Stomach smooth muscle (tissue), 2 donors: Measurements from ENCODE around the gene DGLUCY.
"Not testable (repeated sequence)": the region's sequence is repeated elsewhere in the genome, so short reads cannot be mapped to it uniquely, and the experiment has no call there.

Source experiments
- H3K27ac ChIP-seq: one replicate; pipeline ENCODE4 v1.7.0; 2013; ENCODE audit warnings: mild to moderate bottlenecking, low read length, inconsistent platforms
- H3K27me3 ChIP-seq, 2 donors: one replicate each; pipeline ENCODE4 v1.7.0; 2013; ENCODE audit warnings: low read length in 2 of 2; ENCODE audit not compliant: insufficient read depth in 2 of 2, control insufficient read depth in 1 of 2
- H3K36me3 ChIP-seq, 2 donors: one replicate each; pipeline ENCODE4 v1.7.0; 2013; ENCODE audit warnings: low read length in 2 of 2; ENCODE audit not compliant: control insufficient read depth in 2 of 2, insufficient read depth in 2 of 2
- H3K4me1 ChIP-seq: one replicate; pipeline ENCODE4 v1.7.0; 2013; ENCODE audit warnings: low read length; ENCODE audit not compliant: control insufficient read depth, insufficient read depth
- H3K4me3 ChIP-seq, 2 donors: one replicate each; pipeline ENCODE4 v1.7.0; 2013; ENCODE audit warnings: low read length in 2 of 2
- H3K9ac ChIP-seq, 2 donors: one replicate each; pipeline ENCODE4 v1.7.0; 2013; ENCODE audit warnings: low read length in 2 of 2, mild to moderate bottlenecking in 1 of 2
- H3K9me3 ChIP-seq, 2 donors: one replicate each; pipeline ENCODE4 v1.7.0; 2013; ENCODE audit warnings: low read length in 2 of 2; ENCODE audit not compliant: control insufficient read depth in 2 of 2
- donor health status: healthy.
- donor health status: Pancreatic carcinoma.

Gene DGLUCY

GRCh38 chr14:91184559-91184958 lies 70.7 kb downstream of the DGLUCY start:
- H3K4me1 ChIP-seq, result no peaks in the 10 kb centered on the region
- no peak overlapping the region for H3K27ac ChIP-seq
- H3K9me3 ChIP-seq, result no peaks in the 10 kb centered on the region
- no peak overlapping the region for H3K9ac ChIP-seq
- H3K4me3 ChIP-seq, result no peak overlapping the region
- no peaks in the 10 kb centered on the region for H3K27me3 ChIP-seq
- H3K36me3 ChIP-seq, result peaks cover 43 to 58% of the 10 kb centered on the region in 2 donors

- H3K27ac ChIP-seq, result no peak overlapping the region
- H3K9ac ChIP-seq, result no peak overlapping the region
- no peak overlapping the region for H3K4me3 ChIP-seq
- H3K4me1 ChIP-seq, result no peaks in the 10 kb centered on the region
- H3K27me3 ChIP-seq, result no peaks in the 10 kb centered on the region
- peaks cover 51 to 62% of the 10 kb centered on the region in 2 donors for H3K36me3 ChIP-seq
- H3K9me3 ChIP-seq, result no peaks in the 10 kb centered on the region
Observed at GRCh38 chr14:91185721-91186120, 71.8 kb downstream of the DGLUCY start.

- no peaks in the 10 kb centered on the region for H3K9me3 ChIP-seq
- H3K4me1 ChIP-seq, result no peaks in the 10 kb centered on the region
- H3K9ac ChIP-seq, result no peak overlapping the region
- H3K4me3 ChIP-seq, result no peak overlapping the region
- peaks cover 53 to 60% of the 10 kb centered on the region in 2 donors for H3K36me3 ChIP-seq
- H3K27me3 ChIP-seq, result no peaks in the 10 kb centered on the region
- H3K27ac ChIP-seq, result no peak overlapping the region
Observed at GRCh38 chr14:91186515-91187066, 72.7 kb downstream of the DGLUCY start.

GRCh38 chr14:91187271-91187670 lies 73.4 kb downstream of the DGLUCY start:
- Histone ChIP-seq H3K36me3 (peaks cover 59 to 60% of the 10 kb centered on the region in 2 donors), H3K9me3 (no peaks in the 10 kb centered on the region), H3K27ac (no peak overlapping the region), H3K9ac (no peak overlapping the region), H3K4me3 (no peak overlapping the region), H3K4me1 (no peaks in the 10 kb centered on the region), H3K27me3 (no peaks in the 10 kb centered on the region)

- H3K27ac ChIP-seq, result no peak overlapping the region
- peaks cover 49 to 51% of the 10 kb centered on the region in 2 donors for H3K36me3 ChIP-seq
- H3K4me1 ChIP-seq, result no peaks in the 10 kb centered on the region
- no peak overlapping the region for H3K4me3 ChIP-seq
- H3K27me3 ChIP-seq, result no peaks in the 10 kb centered on the region
- H3K9ac ChIP-seq, result no peak overlapping the region
- H3K9me3 ChIP-seq, result no peaks in the 10 kb centered on the region
Observed at GRCh38 chr14:91190853-91191252, 77.0 kb downstream of the DGLUCY start.

- no peaks in the 10 kb centered on the region for H3K27me3 ChIP-seq
Observed at GRCh38 chr14:91193069-91193468, 79.2 kb downstream of the DGLUCY start.

GRCh38 chr14:91195881-91196280 lies 82.0 kb downstream of the DGLUCY start:
- Histone ChIP-seq H3K9me3 (no peaks in the 10 kb centered on the region), H3K27ac (no peak overlapping the region), H3K4me1 (no peaks in the 10 kb centered on the region), H3K4me3 (no peak overlapping the region), H3K9ac (no peak overlapping the region), H3K27me3 (no peaks in the 10 kb centered on the region), H3K36me3 (peaks cover 28 to 47% of the 10 kb centered on the region in 2 donors)

More at GRCh38 chr14:91193069-91193468, 79.2 kb downstream of the DGLUCY start:
- Histone ChIP-seq H3K4me1 (no peaks in the 10 kb centered on the region), H3K4me3 (no peak overlapping the region), H3K9me3 (no peaks in the 10 kb centered on the region), H3K9ac (no peak overlapping the region), H3K36me3 (peaks cover 38 to 50% of the 10 kb centered on the region in 2 donors), H3K27ac (no peak overlapping the region)

GRCh38 chr14:91197631-91198030 lies 83.8 kb downstream of the DGLUCY start:
- Histone ChIP-seq H3K27ac (no peak overlapping the region), H3K9me3 (no peaks in the 10 kb centered on the region), H3K4me3 (no peak overlapping the region), H3K9ac (no peak overlapping the region), H3K36me3 (peaks cover 14 to 44% of the 10 kb centered on the region in 2 donors), H3K27me3 (no peaks in the 10 kb centered on the region), H3K4me1 (peaks cover 2% of the 10 kb centered on the region)

- H3K9me3 ChIP-seq, H3K27ac ChIP-seq, H3K4me3 ChIP-seq, H3K4me1 ChIP-seq, H3K27me3 ChIP-seq, H3K9ac ChIP-seq: not testable (repeated sequence)
- peaks cover 35 to 64% of the 10 kb centered on the region in 2 donors for H3K36me3 ChIP-seq
Observed at GRCh38 chr14:91200802-91201201, 86.9 kb downstream of the DGLUCY start.

GRCh38 chr14:91202234-91202974 lies 88.5 kb downstream of the DGLUCY start:
- Histone ChIP-seq H3K9ac (no peak overlapping the region), H3K27me3 (no peaks in the 10 kb centered on the region), H3K27ac (no peak overlapping the region), H3K9me3 (no peaks in the 10 kb centered on the region), H3K4me3 (no peak overlapping the region), H3K4me1 (peaks cover 2% of the 10 kb centered on the region), H3K36me3 (peaks cover 46 to 58% of the 10 kb centered on the region in 2 donors)

GRCh38 chr14:91204657-91205056 lies 90.8 kb downstream of the DGLUCY start:
- Histone ChIP-seq H3K36me3 (peaks cover 49 to 54% of the 10 kb centered on the region in 2 donors), H3K27me3 (no peaks in the 10 kb centered on the region), H3K9ac (no peak overlapping the region), H3K9me3 (no peaks in the 10 kb centered on the region), H3K4me1 (peaks cover 2% of the 10 kb centered on the region), H3K27ac (no peak overlapping the region), H3K4me3 (no peak overlapping the region)
